GM19463 (cell line): ENCODE measurements around the gene TRIM66.

Experiments used
- ATAC-seq: cut with Tn5 transposase; IDR thresholded peaks from one replicate; pipeline ENCODE4 v1.9.1; 2021; ENCODE audit warnings: mild to moderate bottlenecking, moderate library complexity; ENCODE audit not compliant: unreplicated experiment

Gene TRIM66

GRCh38 chr11:8658321-8659057 lies 24.0 kb downstream of the TRIM66 start:
- no peak for ATAC-seq

DNA sequence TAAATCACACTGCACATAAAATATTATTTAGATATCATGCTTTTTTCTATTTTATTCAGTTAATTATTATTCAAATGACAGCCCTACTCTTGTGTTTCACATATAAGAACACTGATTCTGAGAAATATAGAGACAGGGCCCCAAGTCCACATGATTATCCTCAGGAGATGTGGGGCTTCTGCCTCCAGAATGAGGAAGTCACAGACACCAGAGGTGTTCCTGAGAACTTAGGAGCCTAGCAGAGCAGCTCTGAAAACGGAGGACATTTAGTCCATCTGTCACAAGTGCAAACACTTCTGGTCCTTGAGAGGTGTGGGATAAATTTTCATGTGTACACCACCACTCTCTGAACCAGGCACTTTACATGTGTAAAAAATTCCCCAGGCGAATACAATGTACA lies 26.2 kb downstream of the TRIM66 start:
- ATAC-seq, result no peak

GRCh38 chr11:8654503-8654902 lies 28.0 kb downstream of the TRIM66 start:
- no peak for ATAC-seq

DNA sequence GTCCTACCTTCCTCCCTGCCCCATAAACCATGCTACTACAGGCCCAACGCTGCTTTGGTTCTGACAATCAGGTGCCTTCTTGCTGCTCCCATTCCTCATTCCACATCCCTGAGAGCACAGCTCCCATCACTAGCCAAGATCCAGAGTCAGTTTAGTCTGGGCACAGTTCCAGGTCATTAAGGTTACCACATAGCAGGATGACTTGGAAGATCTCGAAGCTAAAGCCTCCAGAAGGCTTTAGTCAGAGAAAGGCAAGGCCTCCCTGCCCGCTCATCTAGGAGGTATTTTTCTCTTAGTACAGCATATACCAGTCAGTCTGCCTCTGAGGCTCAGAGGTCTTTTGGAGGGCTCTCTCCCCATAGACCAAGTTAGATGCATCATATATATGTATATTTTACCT lies 30.3 kb downstream of the TRIM66 start:
- ATAC-seq, result no peak

- no peak for ATAC-seq
Observed at GRCh38 chr11:8650401-8650990, 32.0 kb downstream of the TRIM66 start.

- ATAC-seq, result no peak
Observed at GRCh38 chr11:8649361-8649760, 33.1 kb downstream of the TRIM66 start.

- ATAC-seq, result no peak
Observed at GRCh38 chr11:8646873-8647272, 35.6 kb downstream of the TRIM66 start.

- ATAC-seq, result no peak
Observed at GRCh38 chr11:8642196-8642841, 40.1 kb downstream of the TRIM66 start.

GRCh38 chr11:8641332-8641731 lies 41.1 kb downstream of the TRIM66 start:
- ATAC-seq, result no peak

DNA sequence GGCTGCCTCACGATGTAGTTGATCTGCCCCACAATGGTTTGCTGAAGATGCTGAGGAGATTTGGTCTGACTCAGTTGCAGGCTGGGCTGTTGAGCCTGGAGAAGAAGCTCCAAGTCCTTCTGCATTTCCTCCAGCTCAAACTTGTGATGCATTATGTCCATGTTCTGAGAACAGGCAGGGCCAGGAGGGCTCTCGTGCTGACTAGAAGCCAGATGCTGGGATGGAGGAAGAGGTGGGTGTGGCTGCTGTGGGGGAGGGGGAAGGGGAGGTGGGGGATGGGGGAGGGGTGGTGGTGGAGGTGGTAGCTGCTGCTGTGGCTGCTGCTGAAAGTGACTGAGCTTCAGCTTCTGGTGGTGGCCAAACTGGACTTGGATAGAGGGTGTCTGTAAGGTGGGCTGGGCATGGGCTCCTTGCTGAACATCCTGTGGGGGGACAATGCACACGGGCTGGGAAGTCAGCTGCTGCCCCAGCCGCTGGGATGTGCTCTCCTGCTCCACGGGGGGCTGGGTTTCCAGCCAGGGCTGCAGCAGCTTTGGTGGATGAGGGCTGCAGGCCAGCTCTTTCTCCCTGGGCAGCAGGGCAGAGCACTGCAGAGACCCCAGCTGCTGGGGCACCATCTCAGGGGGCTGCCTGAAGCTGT lies 42.1 kb downstream of the TRIM66 start:
- no peak for ATAC-seq

GRCh38 chr11:8639655-8640054 lies 42.8 kb downstream of the TRIM66 start:
- ATAC-seq, result no peak

DNA sequence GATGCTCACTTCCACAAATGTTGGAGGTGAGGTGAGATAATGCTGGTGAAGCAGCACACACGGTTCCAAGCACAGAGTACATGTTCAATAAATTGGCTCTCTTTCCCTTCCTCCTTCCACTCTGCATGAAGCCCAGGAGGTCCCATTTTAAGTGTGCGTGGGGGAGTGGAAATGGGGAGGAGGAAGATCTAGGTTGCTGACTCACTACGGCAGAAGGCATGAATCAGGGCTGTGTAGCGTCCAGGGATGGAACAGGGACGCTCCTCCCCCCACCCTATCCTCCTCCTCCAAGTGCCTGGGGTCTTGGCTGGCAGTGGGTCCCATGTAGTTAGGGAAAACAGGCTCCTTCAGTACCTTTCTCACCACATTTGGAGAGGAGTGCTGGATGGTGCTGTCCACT lies 44.2 kb downstream of the TRIM66 start:
- no peak for ATAC-seq

- no peak for ATAC-seq
Observed at GRCh38 chr11:8636127-8636526, 46.3 kb downstream of the TRIM66 start.

DNA sequence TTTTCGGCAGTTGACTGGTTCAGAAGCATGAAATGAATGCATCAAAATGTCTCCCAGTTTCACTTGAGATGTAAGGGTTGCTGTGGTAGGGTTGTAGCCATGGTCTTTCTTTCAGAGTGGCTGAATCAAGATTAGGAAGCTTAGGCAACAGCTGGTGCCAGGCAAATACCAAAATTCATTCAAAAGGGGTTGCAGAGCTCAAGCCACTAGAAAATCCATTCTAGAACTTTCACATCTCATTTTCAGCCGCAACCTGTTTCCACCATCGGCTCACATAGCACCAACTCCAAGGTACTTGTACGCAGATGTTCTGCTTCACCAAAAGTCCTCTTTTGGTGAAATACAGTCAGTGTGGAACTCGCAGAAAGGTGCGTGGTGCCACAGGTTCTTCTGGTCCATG lies 48.0 kb downstream of the TRIM66 start:
- no peak for ATAC-seq

- ATAC-seq, result no peak
Observed at GRCh38 chr11:8631395-8632118, 50.9 kb downstream of the TRIM66 start.

- ATAC-seq, result no peak
Observed at GRCh38 chr11:8624698-8625097, 57.8 kb downstream of the TRIM66 start.

DNA sequence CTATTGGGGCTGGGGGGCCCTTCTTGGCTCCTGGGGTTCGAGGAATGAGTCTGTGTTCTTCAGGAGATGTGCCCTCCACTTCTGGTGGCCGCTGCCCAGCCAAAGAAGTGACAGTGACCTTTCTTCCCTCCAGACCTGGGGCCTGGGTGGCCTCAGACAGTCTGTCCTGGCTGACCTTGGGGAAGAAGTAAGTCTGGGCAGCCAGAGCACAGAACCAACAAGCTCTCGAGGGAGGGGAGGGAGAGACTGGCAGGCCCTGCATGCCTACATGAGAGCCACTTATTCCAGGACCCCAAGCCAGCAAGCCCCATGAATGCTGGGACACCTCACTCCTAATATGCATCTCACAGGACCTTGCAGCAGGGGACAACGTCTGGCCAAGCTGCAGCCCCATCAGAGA lies 61.3 kb downstream of the TRIM66 start:
- no peak for ATAC-seq

- no peak for ATAC-seq
Observed at GRCh38 chr11:8617063-8617462, 65.4 kb downstream of the TRIM66 start.

DNA sequence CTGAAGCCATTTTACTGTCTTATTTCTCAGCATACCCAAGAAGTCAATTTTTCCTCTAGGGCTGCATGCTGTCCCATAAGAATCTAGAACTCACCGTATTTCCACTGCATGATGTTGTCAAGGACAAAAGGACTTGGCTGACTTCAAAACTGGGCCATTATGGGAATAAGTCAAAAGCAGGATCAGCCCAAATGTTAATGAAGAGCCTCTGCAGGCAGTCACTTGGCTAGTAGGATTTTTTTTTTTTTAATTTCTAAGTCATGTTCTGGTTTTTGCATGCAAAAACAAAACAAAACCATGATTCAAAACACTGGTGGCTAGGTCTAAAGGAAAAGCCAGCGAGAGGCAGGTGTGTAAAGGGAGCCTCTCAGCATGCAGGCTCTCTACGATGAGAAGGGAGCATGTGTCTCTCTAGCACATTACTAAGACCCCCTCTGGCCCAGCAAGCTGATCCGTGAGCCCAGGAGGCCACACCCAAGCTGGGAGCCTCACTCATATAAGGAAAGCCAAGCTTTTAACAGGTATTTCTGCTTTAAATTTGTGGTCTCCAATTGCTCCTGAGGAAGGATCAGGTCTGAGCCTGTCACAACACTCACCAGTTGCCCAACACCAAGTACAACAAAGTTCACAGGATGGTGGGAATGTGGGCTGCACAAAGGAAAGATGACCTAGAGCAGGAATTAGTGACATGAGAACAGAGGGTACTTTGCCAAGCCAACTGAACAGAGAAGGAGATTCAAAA lies 67.0 kb downstream of the TRIM66 start:
- ATAC-seq, result no peak

DNA sequence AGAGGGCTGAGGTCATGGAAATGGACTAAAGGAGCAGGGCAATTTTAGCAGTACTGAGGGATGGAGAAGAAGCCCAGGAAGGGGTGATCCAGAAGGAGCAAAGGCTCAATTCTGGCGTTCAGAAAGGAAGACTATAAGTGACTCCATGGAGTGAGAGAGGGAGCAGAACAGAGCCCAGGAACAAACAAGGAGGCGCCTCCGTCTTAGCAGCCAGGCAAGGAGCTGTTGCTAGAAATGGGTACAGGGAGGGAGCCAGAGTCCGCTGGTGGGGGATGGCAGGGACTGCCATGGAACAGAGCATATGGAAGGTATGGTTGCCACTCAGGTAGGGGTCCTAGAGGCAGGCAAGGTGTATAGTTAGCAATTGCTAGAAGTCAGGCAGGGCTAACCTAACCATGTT lies 68.0 kb downstream of the TRIM66 start:
- ATAC-seq, result no peak

- no peak for ATAC-seq
Observed at GRCh38 chr11:8613036-8613435, 69.4 kb downstream of the TRIM66 start.
